Measurements from ENCODE around the gene KLHL1.

The KLHL1 gene

GRCh38 chr13:69677343-69677742 is 430.9 kb downstream of the KLHL1 start:
- DNase-seq: no peak

- no peak for DNase-seq
These were observed 432.0 kb downstream of the KLHL1 start for GRCh38 chr13:69676286-69676685.

- no peak for DNase-seq
These were observed 448.1 kb downstream of the KLHL1 start for GRCh38 chr13:69660155-69660554.

GRCh38 chr13:69657676-69658075 is 450.6 kb downstream of the KLHL1 start:
- no peak for DNase-seq

- no peak for DNase-seq
These were observed 453.9 kb downstream of the KLHL1 start for GRCh38 chr13:69654392-69654791.

Measured in right kidney (tissue), 1 donor.